Activated CD8-positive, alpha-beta T cell treated with anti-CD3 and anti-CD28 coated beads for 36 hours (primary cell): Measurements from ENCODE around the gene ARHGAP18. TPM values are rescaled to one million over a fixed set of nuclear protein-coding genes. Genes with fewer than 3 reads are reported as not detected.

Experiments
- ATAC-seq: fragments of 200-7000 bp; cut with Tn5 transposase; one replicate; pipeline ENCODE4 v1.10.0; 2021; ENCODE audit warnings: mild to moderate bottlenecking, moderate library complexity
- CTCF ChIA-PET: fragments of 350-600 bp; sonication (Branson Sonifier 250); formaldehyde crosslinking; loops from one replicate; lab custom pipeline; 2021; ENCODE audit warnings: antibody characterized with exemption; lab: Charles Lee
- POLR2A ChIA-PET: fragments of 350-600 bp; sonication (Branson Sonifier 250); formaldehyde crosslinking; loops from one replicate; lab custom pipeline; 2021; ENCODE audit warnings: antibody characterized with exemption; lab: Charles Lee
- DNase-seq: peaks from one replicate; pipeline ENCODE4 v3.0.0-alpha.2; 2020
- H3K27ac Mint-ChIP-seq: one replicate; pipeline ENCODE4 v1.8.0; 2021; ENCODE audit warnings: mild to moderate bottlenecking, mixed read lengths
- H3K27me3 Mint-ChIP-seq: one replicate; pipeline ENCODE4 v1.8.0; 2021; ENCODE audit warnings: mixed read lengths
- H3K36me3 Mint-ChIP-seq: one replicate; pipeline ENCODE4 v1.8.0; 2021; ENCODE audit warnings: low read depth, mixed read lengths
- H3K4me1 Mint-ChIP-seq: one replicate; pipeline ENCODE4 v1.8.0; 2021; ENCODE audit warnings: low read depth, mixed read lengths
- H3K4me3 Mint-ChIP-seq: one replicate; pipeline ENCODE4 v1.8.0; 2021; ENCODE audit warnings: mild to moderate bottlenecking, moderate library complexity, mixed read lengths
- H3K9me3 Mint-ChIP-seq: one replicate; pipeline ENCODE4 v1.8.0; 2021; ENCODE audit warnings: mixed read lengths
- intact Hi-C: fragments of 100-400 bp; cut with micrococcal nuclease; formaldehyde crosslinking; loops from one replicate; pipeline ENCODE4 v1.10.0; 2022
- total RNA-seq, 2 experiments: library from RNA; stranded (reverse); gene quantifications; one replicate each; pipeline ENCODE4 v1.2.3, GENCODE V29; 2021
- TF ChIP-seq, protein P1 (sequence below): fragments of 200-600 bp; IDR thresholded peaks from one replicate; pipeline ENCODE4 v1.8.0; 2022; ENCODE audit warnings: antibody characterized with exemption, mild to moderate bottlenecking

The ARHGAP18 gene
- total RNA-seq, 2 experiments from 2014 or later, result 8.2 to 9.6 TPM

DNA sequence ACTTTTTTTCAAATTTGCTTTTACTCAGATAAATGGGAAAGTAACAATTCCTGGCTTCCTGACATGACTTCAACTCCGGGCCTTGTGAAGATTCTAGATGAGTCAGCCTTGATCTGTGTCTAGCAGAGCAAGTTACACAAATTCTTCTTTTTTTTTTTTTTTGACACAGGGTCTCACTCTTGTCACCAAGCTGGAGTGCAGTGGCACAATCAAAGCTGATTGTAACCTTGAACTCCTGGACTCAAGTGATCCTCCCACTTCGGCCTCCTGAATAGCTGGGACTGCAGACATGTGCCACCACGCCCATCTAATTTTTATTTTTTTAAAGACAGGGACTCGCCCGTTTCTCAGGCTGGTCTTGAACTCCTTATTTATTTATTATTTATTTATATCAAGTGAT, 7.3 kb upstream of the ARHGAP18 start:
- ATAC-seq (no peak), DNase-seq (no peak)
- Mint-ChIP-seq H3K4me3 (no peak overlapping the region), H3K9me3 (no peaks in the 10 kb centered on the region), H3K4me1 (peaks cover 6% of the 10 kb centered on the region), H3K27me3 (no peaks in the 10 kb centered on the region), H3K36me3 (no peaks in the 10 kb centered on the region), H3K27ac (no peak overlapping the region)
- TF ChIP-seq, protein P1, sequence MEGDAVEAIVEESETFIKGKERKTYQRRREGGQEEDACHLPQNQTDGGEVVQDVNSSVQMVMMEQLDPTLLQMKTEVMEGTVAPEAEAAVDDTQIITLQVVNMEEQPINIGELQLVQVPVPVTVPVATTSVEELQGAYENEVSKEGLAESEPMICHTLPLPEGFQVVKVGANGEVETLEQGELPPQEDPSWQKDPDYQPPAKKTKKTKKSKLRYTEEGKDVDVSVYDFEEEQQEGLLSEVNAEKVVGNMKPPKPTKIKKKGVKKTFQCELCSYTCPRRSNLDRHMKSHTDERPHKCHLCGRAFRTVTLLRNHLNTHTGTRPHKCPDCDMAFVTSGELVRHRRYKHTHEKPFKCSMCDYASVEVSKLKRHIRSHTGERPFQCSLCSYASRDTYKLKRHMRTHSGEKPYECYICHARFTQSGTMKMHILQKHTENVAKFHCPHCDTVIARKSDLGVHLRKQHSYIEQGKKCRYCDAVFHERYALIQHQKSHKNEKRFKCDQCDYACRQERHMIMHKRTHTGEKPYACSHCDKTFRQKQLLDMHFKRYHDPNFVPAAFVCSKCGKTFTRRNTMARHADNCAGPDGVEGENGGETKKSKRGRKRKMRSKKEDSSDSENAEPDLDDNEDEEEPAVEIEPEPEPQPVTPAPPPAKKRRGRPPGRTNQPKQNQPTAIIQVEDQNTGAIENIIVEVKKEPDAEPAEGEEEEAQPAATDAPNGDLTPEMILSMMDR, result no peak
- ChIA-PET POLR2A (no interaction called here), CTCF (no interaction called here)
- intact Hi-C loops, result no loop called here

- Mint-ChIP-seq H3K27ac (no peak overlapping the region), H3K36me3 (no peaks in the 10 kb centered on the region), H3K9me3 (no peaks in the 10 kb centered on the region), H3K4me1 (peaks cover 23% of the 10 kb centered on the region), H3K27me3 (peaks cover 7% of the 10 kb centered on the region), H3K4me3 (no peak overlapping the region)
- ChIA-PET POLR2A (no interaction called here), CTCF (interaction anchor here (1.2 to 2.9 kb wide), 4 partner anchors 16 to 116 kb away, joined by 3 to 13 read pairs (median 4); no protein-coding TSS in a partner anchor)
- intact Hi-C loops, result no loop called here
- no peak for DNase-seq
- TF ChIP-seq, protein P1, result no peak
- ATAC-seq, result no peak
Observed at GRCh38 chr6:129713806-129714333, 3.9 kb upstream of the ARHGAP18 start.

DNA sequence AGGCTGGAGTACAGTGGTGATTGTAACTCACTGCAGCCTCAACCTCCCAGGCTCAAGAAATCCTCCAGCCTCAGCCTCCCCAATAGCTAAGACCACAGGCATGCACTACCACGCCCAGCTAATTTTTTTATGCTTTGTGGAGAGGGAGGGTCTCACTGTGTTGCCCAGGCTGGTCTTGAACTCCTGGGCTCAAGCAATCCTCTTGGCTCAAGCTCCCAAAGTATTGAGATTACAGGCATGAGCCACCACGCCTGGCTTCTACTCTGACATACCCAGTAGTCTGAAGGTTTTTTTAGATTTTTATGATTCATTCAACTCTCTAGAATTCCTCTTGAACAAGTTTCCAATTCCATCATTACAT, 1.3 kb upstream of the ARHGAP18 start:
- H3K9me3 Mint-ChIP-seq, result no peaks in the 10 kb centered on the region
- H3K36me3 Mint-ChIP-seq, result peaks cover 2% of the 10 kb centered on the region
- POLR2A ChIA-PET, result no interaction called here
- no peak overlapping the region for H3K27ac Mint-ChIP-seq
- CTCF ChIA-PET, result interaction anchor here (1.0 to 3.5 kb wide), 6 partner anchors 11 to 113 kb away, joined by 3 to 17 read pairs (median 3); no protein-coding TSS in a partner anchor
- intact Hi-C loops, result no loop called here
- peak overlapping the region; percentile 92 for H3K4me3 Mint-ChIP-seq
- H3K27me3 Mint-ChIP-seq, result peaks cover 7% of the 10 kb centered on the region
- TF ChIP-seq, protein P1, result no peak
- H3K4me1 Mint-ChIP-seq, result peaks cover 35% of the 10 kb centered on the region
- no peak for DNase-seq
- ATAC-seq, result no peak

GRCh38 chr6:129710450-129711270, 683 bp upstream of the ARHGAP18 start:
- TF ChIP-seq, protein P1, result no peak
- H3K4me3 Mint-ChIP-seq, result peak overlapping the region; percentile 92
- DNase-seq, result no peak
- peaks cover 7% of the 10 kb centered on the region for H3K27me3 Mint-ChIP-seq
- ChIA-PET CTCF (interaction anchor here (0.8 to 3.5 kb wide), 9 partner anchors 10 to 113 kb away, joined by 3 to 17 read pairs (median 5); no protein-coding TSS in a partner anchor), POLR2A (interaction anchor here (1.3 to 1.4 kb wide), 2 partner anchors 11 to 27 kb away, joined by 4 to 5 read pairs; no protein-coding TSS in a partner anchor)
- no peaks in the 10 kb centered on the region for H3K9me3 Mint-ChIP-seq
- peak overlapping the region; percentile 80 for H3K27ac Mint-ChIP-seq
- ATAC-seq, result no peak
- H3K36me3 Mint-ChIP-seq, result peaks cover 3% of the 10 kb centered on the region
- peaks cover 35% of the 10 kb centered on the region for H3K4me1 Mint-ChIP-seq
- intact Hi-C loops, result no loop called here
